SKM-1 (cell line): ENCODE data around the gene DNAJC2.
"Not testable (repeated sequence)": the region's sequence is repeated elsewhere in the genome, so short reads cannot be mapped to it uniquely, and the experiment has no call there.

Experiments
- DNase-seq: peaks from one replicate; lab custom pipeline; 2025; ENCODE audit not compliant: unreplicated experiment; lab: John Stamatoyannopoulos, UW

Gene DNAJC2

GRCh38 chr7:103343758-103344452, 662 bp downstream of the DNAJC2 start:
- DNase-seq, result no peak

- no peak for DNase-seq
Measured at GRCh38 chr7:103343332-103343731, 1.2 kb downstream of the DNAJC2 start.

- DNase-seq, result no peak
Measured at GRCh38 chr7:103341466-103341865, 3.1 kb downstream of the DNAJC2 start.

GRCh38 chr7:103338864-103339263, 5.7 kb downstream of the DNAJC2 start:
- no peak for DNase-seq

GRCh38 chr7:103336761-103337160, 7.8 kb downstream of the DNAJC2 start:
- DNase-seq, result peak; percentile 17

GRCh38 chr7:103325744-103326143, 18.8 kb downstream of the DNAJC2 start:
- DNase-seq, result no peak

GRCh38 chr7:103317009-103317408, 27.6 kb downstream of the DNAJC2 start:
- DNase-seq, result no peak

- DNase-seq, result no peak
Measured at GRCh38 chr7:103316380-103316941, 28.1 kb downstream of the DNAJC2 start.

GRCh38 chr7:103314852-103315251, 29.7 kb downstream of the DNAJC2 start:
- DNase-seq, result no peak

- DNase-seq, result no peak
Measured at GRCh38 chr7:103307503-103308231, 36.9 kb downstream of the DNAJC2 start.

GRCh38 chr7:103301441-103301840, 43.1 kb downstream of the DNAJC2 start:
- no peak for DNase-seq

- no peak for DNase-seq
Measured at GRCh38 chr7:103299660-103300059, 44.9 kb downstream of the DNAJC2 start.

- no peak for DNase-seq
Measured at GRCh38 chr7:103297837-103298179, 46.8 kb downstream of the DNAJC2 start.

- peak; percentile 84 for DNase-seq
Measured at GRCh38 chr7:103296901-103297836, 47.4 kb downstream of the DNAJC2 start, which contains the start of gene PMPCB. TSS of gene PMPCB (plus strand) at chr7:103297435. CDS start at chr7:103297460, 25 bp downstream.

- DNase-seq, result no peak
Measured at GRCh38 chr7:103293526-103293925, 51.0 kb downstream of the DNAJC2 start.

- no peak for DNase-seq
Measured at GRCh38 chr7:103292122-103292521, 52.4 kb downstream of the DNAJC2 start.

- not testable (repeated sequence) for DNase-seq
Measured at GRCh38 chr7:103282802-103283427, 61.7 kb downstream of the DNAJC2 start.

GRCh38 chr7:103280803-103281155, 63.8 kb downstream of the DNAJC2 start:
- not testable (repeated sequence) for DNase-seq

- not testable (repeated sequence) for DNase-seq
Measured at GRCh38 chr7:103279963-103280802, 64.4 kb downstream of the DNAJC2 start.

- DNase-seq, result not testable (repeated sequence)
Measured at GRCh38 chr7:103279636-103279962, 65.0 kb downstream of the DNAJC2 start.
